GM18873 (cell line): ENCODE measurements around the gene SAMD15.
"Not testable (repeated sequence)": the region's sequence is repeated elsewhere in the genome, so short reads cannot be mapped to it uniquely, and the experiment has no call there.

Source experiments
- ATAC-seq: cut with Tn5 transposase; IDR thresholded peaks from one replicate; pipeline ENCODE4 v1.9.1; 2021; ENCODE audit warnings: mild to moderate bottlenecking, moderate library complexity, moderate number of reproducible peaks; ENCODE audit not compliant: unreplicated experiment, low FRiP score

Gene SAMD15

GRCh38 chr14:77375164-77375950, 1.8 kb upstream of the SAMD15 start:
- no peak for ATAC-seq

DNA sequence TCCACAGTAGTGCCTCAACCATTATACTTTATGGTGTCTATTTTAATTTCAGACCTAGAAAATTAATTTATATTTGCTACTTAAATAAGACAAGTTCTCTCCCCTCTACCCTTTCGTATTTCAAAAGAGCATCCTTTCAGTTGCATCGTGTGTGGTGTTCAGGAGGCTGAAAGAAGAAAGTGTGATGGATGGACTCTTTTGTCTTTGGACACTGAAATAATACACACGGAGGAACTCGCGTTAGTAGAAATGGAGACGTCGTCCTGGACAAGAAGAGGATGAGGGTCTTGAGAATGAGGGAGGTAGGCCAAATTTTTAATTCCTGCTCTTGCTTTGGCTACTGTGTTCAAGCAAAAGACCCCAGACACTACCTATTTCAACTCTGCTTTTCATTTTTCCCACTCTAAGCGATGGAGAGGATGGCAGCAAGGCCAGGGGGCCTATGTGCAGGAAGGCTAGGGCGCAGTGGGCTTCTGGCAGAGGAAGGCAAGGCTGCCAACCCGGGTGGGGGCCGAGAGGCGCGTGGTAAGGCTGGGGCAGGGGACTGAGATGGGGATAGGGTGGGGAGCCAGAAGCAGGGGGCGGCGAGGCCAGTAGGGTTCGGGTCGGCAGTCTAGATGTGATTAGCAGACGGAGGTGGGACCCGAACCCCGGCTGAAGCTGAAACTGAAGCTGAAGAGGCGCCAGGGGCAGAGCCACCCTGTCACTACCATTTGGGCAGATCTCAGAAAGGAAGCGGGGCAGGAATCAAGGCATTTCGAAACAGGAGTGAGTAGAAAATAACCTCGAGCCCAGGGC, 1.0 kb upstream of the SAMD15 start:
- peak; percentile 7 for ATAC-seq

DNA sequence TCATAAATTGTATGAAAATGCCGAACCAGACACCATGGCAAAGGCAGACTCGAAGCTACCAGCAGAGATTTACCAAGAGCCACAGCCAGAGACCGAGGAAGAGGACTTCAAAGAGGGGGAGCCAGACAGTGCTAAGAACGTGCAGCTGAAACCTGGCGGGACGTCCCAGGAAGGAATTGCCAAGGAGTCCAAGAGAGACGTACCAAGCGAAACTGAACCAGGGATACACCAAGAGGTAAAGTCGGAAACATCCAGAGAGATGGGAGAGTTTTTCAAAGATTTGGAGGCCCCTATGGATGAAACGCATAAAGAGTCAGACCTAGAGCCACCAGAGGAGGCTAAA, 294 bp downstream of the SAMD15 start:
- no peak for ATAC-seq

- no peak for ATAC-seq
Measured at GRCh38 chr14:77378701-77379100, 1.5 kb downstream of the SAMD15 start.

DNA sequence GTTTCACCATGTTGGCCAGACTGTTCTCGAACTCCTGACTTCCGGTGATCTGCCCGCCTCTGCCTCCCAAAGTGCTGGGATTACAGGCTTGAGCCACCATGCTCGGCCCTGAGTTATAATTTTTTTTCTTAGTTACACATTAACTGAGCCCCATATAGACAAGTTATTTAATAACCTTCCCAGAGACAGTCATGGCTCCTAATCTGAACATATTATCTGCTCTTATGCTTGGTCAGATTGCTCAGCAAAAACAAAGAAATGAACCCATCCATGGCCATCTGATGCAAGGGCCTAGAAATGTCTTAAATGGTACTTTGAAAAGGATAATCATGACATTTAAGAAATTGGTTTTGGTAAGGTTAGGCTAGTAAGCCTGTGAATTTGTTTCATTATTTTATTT, 13.0 kb downstream of the SAMD15 start:
- no peak for ATAC-seq

GRCh38 chr14:77400216-77400615, 23.0 kb downstream of the SAMD15 start:
- ATAC-seq = no peak

DNA sequence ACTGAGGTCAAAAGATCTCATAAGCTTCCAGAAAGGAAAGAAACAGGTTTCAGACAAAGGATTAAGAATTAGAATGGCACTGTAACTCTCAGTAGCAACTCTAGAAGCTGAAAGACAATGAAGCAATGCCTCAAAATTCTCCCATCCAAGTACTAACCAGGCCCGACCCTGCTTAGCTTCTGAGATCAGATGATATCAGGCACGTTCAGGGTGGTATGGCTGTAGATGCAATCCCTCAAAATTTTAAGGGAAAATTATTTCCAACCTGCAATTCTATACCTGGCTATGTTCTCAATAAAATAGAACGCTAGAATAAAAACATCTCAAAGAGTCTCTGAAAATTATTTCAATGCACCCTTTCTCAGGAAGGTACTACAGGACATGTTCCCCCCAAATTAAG, 26.6 kb downstream of the SAMD15 start:
- no peak for ATAC-seq

DNA sequence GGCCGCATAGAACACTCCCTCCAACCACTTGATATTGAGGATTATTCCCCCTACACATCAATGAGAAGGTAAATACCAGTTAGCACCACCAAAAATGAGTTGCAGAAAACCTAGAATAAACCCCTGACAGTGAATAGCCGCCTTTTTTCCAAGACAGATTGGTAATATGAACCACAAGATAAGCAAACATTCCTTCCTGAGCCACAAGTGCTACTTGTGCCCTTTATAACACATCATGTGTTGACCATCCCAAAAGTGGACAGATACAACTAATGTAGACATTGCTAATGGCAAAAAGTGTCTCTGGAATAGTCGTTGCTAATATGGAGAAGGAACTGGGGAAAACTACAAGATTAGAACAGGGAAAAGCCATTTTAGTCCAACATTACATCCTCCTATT, 28.9 kb downstream of the SAMD15 start:
- ATAC-seq = no peak

DNA sequence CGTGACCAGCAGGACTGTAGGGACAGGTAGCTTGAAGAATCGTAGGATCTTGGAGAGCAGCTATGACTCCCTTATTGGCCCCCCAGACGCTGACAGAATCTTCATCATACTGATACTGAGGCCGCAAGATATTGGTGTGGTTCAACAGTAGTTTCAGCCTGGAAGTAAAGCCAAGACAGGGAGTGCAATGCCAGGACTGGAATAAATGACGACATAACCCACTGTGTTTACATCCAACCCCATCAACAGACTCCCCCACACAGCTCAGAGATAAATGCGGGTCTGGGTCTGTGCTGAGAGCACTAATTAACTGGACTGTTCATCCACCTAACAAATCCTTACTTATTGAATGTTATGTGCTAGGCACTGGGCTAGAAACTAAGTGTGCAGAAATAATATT, 29.5 kb downstream of the SAMD15 start:
- ATAC-seq = no peak

GRCh38 chr14:77407158-77407557, 30.0 kb downstream of the SAMD15 start:
- no peak for ATAC-seq

DNA sequence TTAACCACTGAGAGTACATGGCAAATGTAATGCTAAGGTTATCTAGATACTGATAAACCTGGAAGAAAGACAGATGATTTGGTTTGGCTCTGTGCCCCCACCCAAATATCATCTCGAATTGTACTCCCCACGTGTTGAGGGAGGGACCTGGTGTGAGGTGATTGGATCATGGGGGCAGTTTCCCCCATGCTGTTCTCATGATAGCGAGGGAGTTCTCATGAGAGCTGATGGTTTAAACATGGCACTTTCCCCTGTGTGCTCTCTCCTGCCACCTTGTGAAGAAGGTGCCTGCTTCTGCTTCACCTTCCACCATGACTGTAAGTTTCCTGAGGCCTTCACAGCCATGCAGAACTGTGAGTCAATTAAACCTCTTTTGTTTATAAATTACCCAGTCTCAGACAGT, 32.0 kb downstream of the SAMD15 start:
- ATAC-seq = no peak

- not testable (repeated sequence) for ATAC-seq
Measured at GRCh38 chr14:77415403-77416030, 38.3 kb downstream of the SAMD15 start.

DNA sequence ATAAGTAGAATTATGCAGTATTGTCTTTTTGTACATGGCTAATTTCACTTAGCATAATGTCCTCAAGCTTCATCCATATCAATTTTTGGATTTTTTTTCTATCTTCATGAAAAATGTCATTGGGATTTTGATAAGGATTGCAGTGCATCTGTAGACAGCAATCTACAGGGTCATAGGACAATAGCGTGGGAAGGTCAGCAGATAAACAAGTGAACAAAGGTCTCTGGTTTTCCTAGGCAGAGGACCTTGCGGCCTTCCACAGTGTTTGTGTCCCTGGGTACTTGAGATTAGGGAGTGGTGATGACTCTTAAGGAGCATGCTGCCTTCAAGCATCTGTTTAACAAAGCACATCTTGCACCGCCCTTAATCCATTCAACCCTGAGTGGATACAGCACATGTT, 38.9 kb downstream of the SAMD15 start:
- ATAC-seq = not testable (repeated sequence)

DNA sequence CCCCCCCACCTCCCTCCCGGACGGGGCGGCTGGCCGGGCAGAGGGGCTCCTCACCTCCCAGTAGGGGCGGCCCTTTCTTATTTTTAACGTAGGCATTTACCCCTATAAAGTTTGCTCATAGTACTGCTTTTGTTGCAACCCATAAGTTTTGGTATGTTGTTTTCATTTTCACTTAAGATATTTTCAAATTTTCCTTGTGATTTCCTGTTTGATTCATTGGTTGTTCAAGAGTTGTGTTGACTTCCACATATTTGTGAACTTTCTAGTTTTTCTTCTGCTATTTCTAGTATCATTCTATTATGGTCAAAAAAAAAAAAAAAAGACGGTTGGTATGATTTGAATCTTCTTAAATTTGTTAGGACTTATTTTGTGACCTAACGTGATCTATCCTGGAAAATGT, 39.7 kb downstream of the SAMD15 start:
- no peak for ATAC-seq

DNA sequence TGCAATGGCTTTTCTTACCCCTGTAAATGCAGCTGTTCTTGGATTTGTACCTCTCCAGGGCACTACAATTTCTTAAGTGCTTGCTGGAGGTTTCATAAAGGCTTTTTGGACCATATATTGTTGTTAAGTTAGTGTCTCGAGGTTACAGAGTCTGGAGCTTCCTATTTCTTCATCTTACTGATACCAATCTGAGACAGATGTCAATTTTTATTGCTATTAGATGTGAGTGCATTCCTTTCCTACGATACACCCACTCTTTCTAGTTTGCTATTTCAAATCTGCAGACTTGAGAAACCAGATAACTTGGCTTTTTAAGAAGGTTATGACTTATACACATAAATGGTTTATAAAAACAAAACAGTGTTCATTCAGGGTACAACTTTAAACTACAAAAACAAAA, 44.0 kb downstream of the SAMD15 start:
- no peak for ATAC-seq

DNA sequence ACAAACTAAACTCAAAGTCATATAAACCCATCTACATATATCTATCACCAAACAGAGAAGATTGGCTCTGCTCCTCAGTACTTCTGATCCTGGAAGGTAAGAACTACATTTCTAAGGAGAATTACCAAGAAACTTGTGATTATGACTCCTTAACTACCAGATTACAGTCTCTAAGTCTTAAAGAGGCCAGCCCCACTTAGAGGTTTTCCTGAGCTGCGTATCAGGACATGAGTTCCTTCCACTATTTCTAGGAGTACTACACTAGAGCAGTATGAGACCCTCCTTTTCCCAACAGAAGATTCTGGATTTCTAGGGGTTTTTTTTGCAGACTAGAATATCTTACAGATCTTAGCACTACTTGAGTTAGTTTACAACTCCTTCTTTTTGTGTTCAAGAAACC, 46.2 kb downstream of the SAMD15 start, which contains the start of gene NOXRED1:
Gene NOXRED1, minus strand, starts transcription at position 101 of the 400 bp plus-strand sequence. CDS start 634 bp downstream, outside the sequence.
- no peak for ATAC-seq

- ATAC-seq = no peak
Measured at GRCh38 chr14:77424862-77425261, 47.7 kb downstream of the SAMD15 start.

DNA sequence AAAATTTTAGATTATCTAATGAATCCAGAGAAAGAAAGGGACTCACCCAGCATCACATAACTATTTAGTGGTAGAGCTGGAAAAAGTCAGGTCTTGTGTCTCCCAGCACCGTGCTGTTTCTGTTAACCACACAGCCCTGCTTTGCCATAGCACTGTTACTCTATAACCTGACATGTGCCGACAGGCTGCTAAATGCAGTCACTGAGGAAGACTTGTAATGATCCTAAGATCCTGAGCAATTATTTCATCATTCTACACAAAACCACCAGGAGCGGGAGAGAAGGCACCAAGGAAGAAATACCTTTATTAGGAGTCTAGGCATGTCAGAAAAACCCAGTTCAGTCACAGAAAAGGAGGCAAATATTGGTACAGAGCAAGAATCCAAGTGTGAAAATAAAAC, 49.2 kb downstream of the SAMD15 start:
- no peak for ATAC-seq

DNA sequence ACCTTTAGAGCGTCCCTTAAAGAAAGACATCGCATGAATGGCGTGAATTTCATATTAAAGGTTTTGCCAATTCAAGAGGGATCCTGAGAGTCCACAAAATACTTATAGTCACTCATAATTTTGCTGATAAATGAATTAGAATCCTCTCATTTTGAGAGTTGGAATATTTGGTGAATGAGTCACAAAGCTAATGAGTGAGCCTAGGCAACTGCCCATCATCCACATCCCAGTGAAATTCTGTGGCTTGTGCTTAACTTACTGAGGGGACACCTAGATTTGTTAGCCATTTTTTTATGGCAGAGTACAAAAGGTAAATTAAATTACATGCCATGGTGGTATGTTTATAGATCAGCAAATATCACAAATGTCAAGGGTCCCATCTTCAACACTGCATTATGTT, 58.9 kb downstream of the SAMD15 start:
- ATAC-seq = no peak

- ATAC-seq = no peak
Measured at GRCh38 chr14:77438596-77438995, 61.4 kb downstream of the SAMD15 start.

DNA sequence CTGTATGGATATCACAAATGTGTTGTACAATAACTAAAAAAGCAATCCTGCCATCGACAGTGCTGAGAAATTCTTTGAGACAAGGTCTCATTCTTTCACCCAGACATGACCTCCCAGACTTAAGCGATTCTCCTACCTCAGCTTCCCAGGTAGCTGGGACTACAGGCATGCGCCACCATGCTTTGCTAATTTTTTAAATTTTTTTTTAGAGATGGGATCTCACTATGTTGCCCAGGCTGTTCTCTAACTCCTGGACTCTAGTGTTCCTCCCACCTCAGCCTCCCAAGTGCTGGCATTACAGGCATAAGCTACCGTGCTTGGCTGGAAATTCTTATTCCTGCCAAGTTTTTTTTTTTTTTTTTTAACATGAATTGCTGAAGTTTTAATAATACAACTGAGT, 62.7 kb downstream of the SAMD15 start:
- no peak for ATAC-seq
